HG03520 (cell line): ENCODE results near the gene RSRP1.

Experiments used
- ATAC-seq: cut with Tn5 transposase; IDR thresholded peaks from one replicate; pipeline ENCODE4 v1.9.1; 2021; ENCODE audit warnings: mild to moderate bottlenecking, moderate library complexity; ENCODE audit not compliant: unreplicated experiment

Gene RSRP1

DNA sequence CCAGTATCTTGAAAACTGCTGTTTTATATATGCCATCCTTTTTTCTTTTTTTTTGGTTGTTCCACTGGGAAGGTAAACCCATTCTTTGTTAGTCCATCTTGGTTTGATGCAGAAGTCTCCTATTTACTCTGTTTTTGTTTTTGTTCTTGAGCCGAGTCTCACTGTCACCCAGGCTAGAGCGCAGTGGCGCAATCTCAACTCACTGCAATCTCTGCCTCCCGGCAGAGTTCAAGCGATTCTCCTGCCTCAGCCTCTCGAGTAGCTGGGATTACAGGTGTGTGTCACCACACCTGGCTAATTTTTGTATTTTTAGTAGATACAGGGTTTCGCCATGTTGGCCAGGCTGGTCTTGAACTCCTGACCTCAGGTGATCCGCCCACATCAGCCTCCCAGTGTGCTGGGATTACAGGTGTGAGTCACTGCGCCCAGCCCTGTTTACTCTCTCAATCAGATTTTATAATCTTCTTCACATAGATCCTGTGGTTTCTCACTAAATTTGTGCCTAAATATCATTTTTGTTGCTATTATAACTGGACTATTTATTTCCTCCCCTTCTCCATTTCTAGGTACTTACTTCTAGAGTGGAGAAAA, 27.5 kb downstream of the RSRP1 start:
- ATAC-seq, result no peak

DNA sequence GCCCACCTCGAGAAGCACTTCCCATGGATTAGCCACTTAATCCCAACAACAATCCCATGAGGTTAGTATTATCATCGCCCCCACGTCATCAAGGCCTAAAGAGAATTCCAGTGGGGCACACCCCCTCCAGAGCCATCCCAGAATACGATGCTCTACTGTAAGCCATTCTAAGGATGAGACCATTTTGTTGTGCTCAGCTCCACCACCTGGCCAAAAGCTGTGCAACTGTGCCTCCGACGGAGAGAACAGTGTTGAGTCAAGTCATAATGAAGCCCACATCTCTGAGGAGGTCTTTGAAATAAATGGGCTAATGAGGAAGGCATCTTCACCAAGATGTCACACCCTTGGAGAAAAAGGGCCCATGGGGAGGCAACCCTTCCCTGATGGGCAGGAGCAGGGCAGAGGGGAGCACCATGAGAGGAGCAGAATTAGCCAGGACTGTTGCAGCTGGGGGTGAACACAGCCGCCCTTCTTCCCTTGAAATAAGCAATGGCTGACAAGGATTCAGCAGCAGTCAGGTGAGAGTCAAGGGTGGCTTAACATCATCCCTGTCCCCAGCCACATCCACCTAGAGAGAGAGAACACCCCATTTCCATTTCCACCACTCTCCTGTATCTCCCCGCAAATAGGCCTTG, 29.5 kb downstream of the RSRP1 start:
- no peak for ATAC-seq

DNA sequence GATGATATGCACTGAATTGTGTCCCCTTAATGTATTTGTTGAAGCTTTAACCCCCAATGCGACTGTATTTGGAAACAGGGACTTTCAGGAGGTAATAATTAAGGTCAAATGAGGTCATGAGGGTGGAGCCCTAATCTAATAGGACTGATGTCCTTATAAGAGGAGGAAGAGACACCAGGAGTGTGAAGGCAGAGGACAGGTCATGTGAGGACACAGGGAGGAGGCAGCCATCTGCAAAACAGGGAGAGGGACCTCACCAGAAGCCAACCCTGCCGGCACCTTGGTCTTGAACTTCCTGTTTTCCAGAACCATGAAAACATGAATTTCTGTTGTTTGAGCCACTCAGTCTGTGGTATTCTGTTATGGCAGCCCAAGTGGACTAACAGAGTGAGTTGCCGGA, 30.2 kb downstream of the RSRP1 start:
- no peak for ATAC-seq

DNA sequence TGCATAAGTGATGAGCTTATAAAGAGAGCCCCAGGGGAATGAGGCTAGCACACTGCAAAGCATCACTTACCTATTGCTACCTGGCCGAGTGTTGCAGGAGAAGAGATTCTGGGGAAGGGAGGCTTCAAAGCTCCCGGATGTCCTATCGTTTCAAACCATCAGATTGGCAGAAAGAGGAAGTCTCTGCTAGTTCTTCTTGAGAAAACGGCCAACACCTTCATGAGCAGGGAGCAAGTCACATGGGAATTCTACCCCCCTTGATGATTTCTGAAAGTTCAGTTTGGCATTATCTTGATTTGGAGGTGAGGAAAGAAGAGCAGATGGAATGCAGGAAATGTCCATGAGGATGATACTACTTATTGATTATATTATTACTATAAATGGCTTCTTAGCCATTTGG, 31.1 kb downstream of the RSRP1 start:
- ATAC-seq, result no peak

DNA sequence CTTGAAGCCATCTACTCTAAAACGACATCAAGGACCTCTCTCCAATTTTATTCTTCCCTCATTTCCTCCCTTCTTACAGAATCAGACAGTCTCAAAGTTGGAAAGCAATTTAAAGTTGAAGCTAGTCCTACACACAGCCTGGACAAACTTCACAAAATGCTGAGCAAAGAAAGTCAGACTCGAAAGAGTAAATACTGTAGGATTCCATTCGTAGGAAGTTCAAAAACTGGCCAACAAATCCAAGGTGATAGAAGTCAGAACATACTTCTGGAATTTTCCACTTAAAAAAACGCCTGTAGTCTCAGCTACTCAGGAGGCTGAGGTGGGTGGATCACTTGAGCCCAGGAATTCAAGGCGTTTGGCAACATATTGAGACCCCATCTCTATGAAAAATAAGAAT, 34.5 kb downstream of the RSRP1 start:
- no peak for ATAC-seq

DNA sequence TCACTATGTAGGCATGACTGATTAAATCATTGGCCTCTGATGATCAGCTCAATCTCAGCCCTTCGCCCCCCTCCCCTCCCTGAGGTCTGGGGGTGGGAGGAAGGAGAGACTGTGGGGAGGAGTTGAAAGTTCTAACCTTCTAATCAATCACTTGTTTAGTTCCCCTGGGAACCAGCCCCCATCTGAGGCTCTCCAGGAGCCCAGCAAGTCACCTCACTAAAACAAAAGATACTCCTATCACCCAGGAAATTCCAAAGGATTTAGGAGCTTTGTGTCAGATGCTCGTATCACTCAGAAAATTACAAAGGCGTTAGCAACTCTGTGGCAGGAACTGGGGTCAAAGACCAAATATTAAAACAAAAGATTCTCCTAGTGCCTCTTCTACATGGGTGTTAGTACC, 36.5 kb downstream of the RSRP1 start:
- ATAC-seq, result no peak

DNA sequence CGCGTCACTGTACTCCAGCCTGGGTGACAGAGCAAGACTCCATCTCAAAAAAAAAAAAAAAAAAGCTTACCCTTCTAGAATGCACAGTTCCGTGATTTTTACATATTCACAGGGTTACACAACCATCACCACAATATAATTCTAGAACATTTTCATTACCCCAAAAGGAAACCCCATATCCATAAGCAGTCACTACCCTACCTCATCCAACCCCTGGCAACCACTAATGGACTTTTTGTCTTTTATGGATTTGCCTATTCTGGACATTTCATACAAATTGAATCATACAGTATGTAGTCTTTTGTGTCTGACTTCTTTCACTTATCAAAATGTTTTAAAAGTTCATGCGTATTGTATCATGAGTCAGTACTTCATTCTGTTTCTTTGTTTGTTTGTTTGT, 37.7 kb downstream of the RSRP1 start:
- no peak for ATAC-seq

DNA sequence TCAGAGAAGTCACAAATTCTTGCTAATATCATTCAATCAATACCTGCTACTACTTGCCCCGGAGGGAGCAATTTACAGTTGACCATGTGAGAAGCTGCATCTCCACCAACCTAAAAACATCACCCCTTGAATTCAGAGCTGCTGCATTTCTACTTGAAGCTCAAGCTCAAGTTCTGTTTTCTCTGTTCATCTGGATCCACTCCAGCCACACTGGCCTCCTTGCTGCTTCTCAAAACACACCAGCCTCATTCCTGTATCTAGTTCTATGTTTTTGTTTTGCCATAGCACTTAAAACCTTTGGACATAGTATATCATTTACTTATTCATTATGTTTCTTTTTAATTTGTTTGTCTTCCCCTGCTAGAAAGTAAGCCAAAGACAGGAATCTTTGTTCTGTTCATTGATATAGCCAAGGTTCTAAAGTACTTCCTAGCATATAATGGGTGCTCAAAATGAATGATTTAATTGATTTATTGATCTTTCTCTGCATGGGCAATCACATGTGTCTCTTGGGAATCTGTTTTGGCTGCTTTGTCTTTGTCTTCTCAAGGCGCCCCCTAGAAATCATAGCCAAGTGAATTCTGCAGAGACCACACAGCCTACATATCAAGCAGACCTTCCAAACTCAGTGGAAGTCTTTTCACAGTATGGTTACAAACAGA, 38.6 kb downstream of the RSRP1 start:
- no peak for ATAC-seq

DNA sequence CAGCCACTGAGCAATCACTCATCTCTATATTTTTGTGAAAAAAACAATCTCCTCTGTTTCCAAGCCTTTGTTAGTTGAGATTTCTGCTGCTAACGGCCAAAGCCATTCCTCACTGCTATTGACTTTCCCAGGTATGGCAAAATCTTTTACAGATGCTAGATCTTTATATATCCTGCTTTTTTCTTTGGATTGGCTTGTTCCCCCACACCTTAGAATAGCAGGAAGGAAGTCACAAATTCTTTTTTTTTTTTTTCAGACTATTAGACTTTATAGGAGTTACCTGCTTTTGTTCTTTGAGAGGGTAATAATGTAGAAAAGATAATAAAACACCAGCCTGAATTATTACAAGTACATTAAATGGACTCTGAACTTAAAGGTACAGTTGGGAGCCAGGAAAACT, 39.2 kb downstream of the RSRP1 start:
- ATAC-seq, result no peak

DNA sequence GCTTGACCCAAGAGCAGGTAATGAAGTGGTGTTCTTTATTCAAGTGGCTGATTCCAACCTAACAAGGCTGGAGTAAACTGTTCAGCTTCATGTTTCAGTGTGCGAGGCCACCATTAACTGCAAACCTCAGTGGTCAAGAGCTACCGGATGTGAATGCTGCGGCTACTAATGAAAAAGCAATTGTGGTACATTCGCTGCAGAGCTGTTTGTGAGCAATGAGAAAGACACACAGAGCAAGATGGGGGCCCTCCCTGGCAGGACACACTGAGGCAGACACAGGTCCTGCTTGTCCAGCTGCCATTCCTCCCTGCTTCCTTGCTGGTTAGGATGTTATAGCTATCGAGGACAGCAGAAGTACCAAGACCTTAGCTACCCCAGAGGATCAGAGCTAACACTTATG, 41.1 kb downstream of the RSRP1 start:
- no peak for ATAC-seq

DNA sequence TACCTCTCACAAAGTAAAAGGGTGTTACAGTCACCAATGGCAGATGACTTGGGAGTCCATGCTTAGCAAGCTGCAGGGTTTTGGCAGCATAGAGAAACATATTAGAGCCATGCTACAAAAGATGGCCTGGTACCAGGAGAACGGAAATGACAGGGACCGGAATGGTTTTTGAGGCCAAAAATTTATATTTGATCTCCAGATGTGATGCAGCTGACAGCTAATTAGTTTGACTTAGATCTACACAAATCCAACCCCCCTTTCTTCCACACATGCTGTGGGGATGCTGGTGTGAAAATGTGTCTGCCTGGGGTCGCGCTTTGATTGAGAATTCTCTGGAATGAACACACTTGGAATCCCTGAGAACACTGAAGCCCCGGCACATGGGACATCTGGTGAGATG, 41.5 kb downstream of the RSRP1 start:
- no peak for ATAC-seq

DNA sequence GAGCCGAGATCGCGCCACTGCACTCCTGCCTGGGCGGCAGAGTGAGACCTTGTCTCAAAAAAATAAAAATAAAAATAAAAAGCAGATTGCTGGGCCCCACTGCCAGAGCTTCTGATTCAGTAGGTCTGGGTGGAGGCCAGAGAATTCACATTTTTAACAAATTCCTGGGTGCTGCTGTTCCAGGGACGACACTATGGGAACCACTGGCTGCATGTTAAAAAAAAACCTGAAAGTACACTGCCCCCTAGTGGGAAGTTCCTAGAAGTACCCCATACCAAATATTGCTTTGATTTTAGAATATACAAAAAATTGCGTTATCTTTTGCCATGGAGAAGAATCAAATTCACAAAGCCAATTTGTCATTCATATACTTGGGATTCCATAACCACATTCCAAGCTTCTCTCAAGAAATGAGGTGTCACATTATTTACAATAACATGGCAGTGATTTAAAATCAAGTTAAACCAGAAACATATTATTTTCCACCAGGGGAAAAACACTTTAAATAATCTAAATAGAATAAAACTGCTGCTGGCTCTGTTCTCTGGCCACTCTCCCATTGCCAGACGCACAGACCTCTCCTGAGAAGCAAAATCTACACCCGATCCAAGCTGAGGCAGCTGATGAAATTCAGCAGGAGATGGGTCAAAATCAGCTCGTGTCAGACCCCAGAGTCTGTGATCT, 42.3 kb downstream of the RSRP1 start:
- ATAC-seq, result no peak

DNA sequence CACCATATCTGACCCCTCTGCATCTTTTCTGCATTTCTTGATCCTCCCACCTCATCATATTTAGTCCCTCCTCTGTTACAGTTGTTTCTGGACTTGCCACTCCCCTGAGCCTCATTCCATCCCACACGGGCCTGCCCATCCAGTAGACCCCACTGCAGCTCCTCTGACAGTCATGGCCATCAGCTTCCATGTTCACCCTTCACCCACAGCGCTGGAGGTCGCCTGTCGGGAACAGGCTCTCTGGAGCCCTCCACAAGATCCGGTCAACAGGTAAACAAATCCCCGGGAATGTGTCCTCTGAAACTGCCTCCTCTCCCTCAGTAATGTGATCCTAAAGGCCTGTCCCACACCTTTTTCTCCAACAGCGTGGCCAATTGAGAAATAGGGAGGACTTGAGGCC, 46.2 kb downstream of the RSRP1 start:
- ATAC-seq, result no peak

DNA sequence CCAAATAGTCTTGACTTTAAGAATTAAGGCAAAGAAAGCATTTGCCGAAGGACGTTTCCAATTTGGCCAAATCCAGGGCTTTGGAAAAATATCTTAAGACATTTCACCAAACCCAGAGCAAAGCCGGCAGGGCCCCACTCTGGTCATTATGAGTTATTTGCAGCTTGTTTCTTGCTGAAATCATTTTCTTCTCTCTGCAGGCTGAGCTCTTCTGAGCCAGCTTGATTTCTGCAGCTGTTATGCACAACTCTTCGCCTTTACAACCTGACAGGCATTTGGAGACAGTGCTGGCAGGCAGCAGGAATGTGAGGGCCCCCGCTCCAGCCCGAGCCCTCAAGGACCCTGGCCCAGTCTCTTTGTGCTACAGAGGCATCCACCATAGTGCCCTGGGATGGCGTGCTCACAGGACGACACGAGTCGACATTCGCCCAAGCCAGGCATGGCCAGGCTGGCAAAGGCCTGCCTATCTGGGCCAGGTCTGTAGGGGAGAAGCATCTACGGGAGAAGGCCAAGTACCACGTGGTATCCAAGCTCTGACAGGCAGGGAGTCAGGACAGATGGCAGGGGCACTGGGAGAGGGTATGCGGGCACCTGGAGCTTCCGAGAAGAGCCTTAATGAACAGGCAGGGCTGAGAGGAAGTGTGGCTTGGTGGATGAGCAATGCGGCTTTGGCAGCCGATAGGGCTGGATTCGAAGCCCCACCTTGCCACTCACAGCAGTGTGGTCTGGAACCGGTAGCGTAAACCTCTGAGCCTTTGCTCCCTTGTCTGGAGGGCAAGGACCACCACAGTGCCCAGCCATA, 47.2 kb downstream of the RSRP1 start:
- ATAC-seq, result no peak

DNA sequence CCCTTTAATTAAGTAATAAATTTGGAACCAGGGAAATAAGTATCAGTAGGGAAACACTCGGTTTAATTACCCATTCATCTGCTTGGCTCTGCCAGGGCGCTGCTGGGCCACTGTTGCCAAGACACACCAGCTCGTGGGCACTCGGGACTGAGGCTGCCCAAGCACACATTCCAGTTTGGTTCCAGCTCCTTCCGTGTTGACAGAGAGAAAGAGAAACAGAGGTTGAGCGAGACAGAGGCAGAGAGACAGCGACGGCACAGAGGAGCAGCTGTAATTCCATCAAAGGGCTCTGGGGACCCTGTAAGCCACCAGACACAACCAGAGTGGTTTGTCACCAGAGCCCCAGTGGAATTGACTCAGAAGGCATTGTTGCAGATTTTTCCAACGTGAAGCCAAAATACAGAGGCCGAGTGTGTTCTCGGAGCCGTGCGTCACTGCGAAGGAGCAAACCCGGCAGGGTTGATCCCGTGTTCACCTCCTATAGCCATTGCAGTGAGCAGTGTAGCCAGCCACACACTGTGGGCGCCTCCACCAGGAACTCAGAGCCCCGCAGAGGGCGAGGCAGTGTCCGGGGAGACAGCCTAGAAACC, 48.5 kb downstream of the RSRP1 start:
- ATAC-seq, result no peak

DNA sequence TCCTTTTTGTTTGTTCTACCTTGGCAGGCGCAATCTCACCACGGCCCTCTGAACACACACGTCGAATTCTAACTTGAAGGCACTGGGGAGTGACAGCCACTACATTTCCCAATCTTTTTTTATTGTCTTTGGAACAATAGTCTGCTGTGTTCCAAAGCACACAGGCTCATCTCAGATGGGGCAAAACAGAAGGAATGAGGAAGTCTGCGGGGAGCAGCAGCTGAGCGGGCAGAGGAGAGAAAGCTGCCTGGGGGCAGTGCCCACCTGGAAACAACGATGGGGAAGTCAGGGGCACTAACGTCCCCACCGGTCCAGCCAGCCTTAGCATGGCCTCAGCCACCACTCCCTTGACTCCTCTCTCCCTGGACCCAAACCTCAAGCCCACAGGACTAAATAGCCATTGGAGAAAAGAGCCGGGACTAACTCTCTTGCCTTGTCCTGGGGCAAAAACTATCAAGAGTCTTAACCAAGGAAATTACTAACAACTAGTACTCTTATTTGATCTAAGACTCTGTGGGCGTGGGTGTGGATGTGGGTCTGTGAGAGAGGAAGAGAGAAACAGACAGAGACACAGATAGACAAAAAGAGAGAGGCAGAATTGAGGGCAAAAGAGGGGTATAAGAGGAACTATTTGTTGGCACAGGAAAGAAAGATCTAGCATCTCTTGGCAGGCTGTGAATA, 49.1 kb downstream of the RSRP1 start:
- no peak for ATAC-seq

DNA sequence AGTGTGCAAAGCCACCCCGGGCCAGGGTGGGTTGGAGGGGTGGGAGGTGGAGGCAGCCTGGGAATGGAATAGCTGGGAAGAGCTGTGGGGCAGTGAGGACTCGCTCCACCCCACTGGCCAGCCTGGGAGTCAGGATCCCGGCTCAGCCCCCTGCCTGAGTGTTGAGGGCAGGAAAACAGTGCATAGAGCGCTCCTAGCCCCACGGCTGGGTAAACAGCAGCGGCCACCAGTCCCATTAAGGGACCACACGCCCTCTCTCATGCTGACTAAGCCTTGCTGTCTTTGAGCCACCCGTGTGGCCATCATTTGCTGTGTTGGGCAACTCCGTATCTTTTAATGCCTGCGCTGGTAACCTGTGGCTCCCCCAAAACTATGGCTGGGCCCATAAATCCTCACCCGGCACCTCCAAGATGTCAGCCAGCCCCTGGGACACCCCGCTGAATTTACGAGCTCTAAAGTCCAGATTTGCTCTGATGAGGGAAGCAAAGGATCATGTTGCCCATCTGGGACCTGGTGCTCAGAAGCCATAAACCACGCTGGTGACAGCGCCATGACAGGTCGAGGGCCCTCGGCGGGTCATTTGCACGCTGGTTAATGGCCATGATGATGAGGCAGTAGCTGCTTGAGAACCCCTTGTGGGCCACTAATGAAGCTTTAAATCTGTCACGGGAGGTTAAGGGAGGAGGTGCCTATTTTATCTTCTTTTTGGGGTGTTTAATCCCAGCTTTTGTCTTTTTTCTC, 49.8 kb downstream of the RSRP1 start:
- ATAC-seq, result no peak

DNA sequence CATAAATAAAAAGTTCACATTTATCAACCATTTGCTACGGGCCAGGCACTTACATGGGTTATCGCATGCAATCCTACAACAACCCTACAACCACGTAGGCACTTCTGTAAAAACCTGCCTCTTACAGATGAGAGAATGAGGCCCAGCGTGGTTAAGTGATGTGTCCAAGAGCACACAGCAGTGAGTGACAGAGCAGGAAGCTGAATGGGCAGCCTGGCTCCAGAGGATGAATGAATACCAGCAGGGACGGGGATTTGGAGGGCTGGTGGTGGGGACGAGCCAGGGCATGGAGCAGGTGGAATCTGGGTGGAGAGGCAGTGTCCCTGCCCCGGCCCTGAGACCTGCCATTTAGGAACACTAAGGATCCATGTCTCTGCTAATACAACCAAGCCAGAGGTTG, 50.4 kb downstream of the RSRP1 start:
- no peak for ATAC-seq

DNA sequence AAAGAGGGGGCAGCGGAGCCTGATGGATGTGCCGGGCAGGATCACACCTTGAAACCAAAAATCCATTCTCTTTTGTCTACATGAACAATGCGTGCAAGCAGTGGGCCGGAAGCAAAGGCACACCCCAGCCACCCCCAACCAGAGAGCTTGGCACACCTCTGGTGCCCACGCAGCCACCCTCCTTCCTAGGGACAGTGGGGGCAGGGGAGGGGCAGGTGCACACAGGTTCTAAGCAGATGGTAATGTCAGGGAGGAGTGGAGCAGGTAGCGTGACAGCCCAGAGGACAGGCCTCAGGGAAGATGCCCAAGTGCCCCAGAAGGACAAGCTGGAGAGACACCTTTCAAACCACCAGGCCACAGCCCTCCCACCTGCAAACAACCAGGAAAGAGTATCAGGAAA, 51.4 kb downstream of the RSRP1 start:
- no peak for ATAC-seq

DNA sequence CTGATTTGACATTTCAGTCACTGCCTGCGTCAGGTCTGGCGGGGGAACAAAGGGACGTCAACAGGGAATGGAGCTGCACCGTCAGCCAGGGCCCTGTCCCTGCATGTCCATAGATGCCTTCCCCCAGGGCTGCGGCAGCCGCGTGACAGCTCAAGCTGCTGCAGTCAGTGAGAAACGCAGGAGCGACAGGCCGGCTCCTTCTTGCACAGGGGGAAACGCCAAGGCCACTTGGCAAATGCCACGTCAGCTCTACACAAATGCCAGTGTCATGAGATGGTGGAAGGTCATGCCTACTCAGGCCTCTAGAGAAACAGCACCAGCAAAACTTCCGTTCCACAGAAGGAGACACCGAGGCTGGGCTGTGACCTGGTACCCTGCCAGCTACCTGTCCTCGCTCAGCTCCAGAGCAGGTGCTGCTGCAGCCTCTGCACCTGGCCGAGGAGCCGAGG, 52.7 kb downstream of the RSRP1 start:
- no peak for ATAC-seq
